Measurements from ENCODE around the gene WDR81.

Gene WDR81

DNA sequence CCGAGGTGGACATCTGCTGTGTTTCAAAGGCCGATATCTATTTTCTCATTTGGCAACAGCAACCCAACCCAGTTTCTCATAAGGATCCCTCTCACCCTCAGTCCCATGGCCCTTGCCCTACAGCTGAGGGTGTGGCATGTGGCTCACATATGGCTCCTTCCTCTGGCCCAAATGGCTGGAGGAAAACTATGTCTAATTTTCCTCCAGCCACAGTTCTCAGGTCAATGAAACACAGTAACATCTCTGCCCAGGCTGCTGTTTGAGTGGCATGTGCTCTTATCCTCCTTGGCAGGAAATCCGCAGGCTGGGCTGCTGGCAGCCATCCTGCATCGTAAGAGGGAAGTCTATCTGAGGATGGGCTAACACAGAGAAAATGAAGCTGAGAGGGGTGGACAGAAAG lies 61.4 kb downstream of the WDR81 start:
- DNase-seq, result no peak

DNA sequence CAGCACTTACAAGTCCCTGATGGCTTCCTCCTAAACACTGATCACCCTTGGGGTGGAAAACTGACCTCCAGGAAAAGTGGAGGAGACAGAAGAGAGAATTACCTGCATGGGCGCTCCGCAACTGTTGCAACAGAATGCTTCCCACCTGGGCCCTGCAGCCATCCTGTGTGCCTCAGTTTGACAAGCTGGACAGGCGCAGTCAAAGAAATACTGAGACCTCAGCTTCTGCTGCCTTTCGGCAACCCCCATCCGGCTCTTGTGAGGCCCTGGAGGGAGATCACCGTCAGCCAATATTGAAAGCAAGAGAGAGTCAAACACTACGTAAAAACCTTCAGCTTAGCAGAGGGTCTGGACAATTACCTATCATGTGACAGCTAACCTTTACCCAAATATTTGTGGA lies 62.2 kb downstream of the WDR81 start:
- DNase-seq, result no peak

DNA sequence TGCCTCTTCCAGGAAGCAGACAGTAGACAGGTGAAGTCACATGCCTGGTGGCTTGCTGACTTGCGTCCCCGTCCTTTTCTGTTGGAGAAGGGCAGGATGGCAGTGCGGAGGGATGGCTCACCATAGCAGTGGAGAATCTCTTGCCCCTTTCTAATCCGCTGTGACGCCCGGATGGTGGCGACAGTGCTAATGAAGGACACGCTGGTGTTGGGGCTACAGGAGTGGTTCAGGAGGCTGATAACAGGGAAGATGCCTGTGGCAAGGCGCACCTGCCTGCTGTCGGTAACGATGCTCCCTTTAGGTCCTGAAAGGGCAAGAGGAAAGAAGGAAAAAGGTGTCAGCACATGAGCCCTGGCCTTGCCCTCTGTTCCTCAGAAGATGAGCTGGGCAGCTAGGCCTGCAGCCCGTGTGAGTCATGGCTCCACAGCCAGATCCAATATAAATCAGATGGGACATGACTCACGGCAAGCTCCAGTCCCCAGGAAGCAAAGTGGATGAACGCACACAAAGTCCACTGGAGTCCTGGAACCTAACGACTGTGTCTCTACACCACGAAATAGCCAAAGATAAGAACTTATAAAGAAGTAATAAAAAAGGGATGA lies 62.9 kb downstream of the WDR81 start:
- DNase-seq, result no peak
